Testis (tissue), 2 donors: ENCODE results near the gene ALG9.

Experiments used
- CTCF ChIP-seq, 3 experiments: fragments of 450-650 bp in 2 of 3; fragments of 200-600 bp in 1 of 3; sonication (generic) in 1 of 3; IDR thresholded peaks; one replicate each; pipeline ENCODE4 v1.5.1; 2016 to 2019; ENCODE audit warnings: antibody characterized with exemption in 3 of 3, mild to moderate bottlenecking in 2 of 3, moderate library complexity in 1 of 3
- POLR2A ChIP-seq: fragments of 450-650 bp; IDR thresholded peaks from one replicate; pipeline ENCODE4 v1.6.1; 2017; ENCODE audit warnings: antibody characterized with exemption, mild to moderate bottlenecking, moderate library complexity

GRCh38 chr11:111829185-111829968 lies 42.0 kb downstream of the ALG9 start:
- TF ChIP-seq CTCF (IDR thresholded peaks at IDR 0.05): no peak
- TF ChIP-seq POLR2A: no peak
